Keratinocyte (primary cell): ENCODE results near the gene ADGRG4. TPM values are rescaled to one million over a fixed set of nuclear protein-coding genes. Genes with fewer than 3 reads are reported as not detected.

Source experiments
- DNase-seq: peaks from one replicate; pipeline ENCODE4 v3.0.0-alpha.2; 2011; ENCODE audit warnings: low read depth, missing footprints, low spot score
- FAIRE-seq: peaks from 2 replicates; lab custom pipeline; 2011; peaks lifted over from hg19 to GRCh38; lab: Jason Lieb, UNC
- H2AFZ ChIP-seq: 2 replicates; pipeline ENCODE4 v1.6.0; 2012; ENCODE audit warnings: low read length, control low read depth, inconsistent platforms; ENCODE audit not compliant: control insufficient read depth
- H3K27ac ChIP-seq: 2 replicates; pipeline ENCODE4 v1.5.1; 2011; ENCODE audit warnings: low read length; ENCODE audit not compliant: control insufficient read depth, insufficient read depth
- H3K27me3 ChIP-seq: 3 replicates; pipeline ENCODE4 v1.6.0; 2011; ENCODE audit warnings: low read length; ENCODE audit not compliant: control insufficient read depth, insufficient read depth; ENCODE audit errors: extremely low read depth
- H3K36me3 ChIP-seq, 2 experiments: 2 replicates in 1 of 2; 3 replicates in 1 of 2; pipeline ENCODE4 v1.5.1; 2011; ENCODE audit warnings: low read length in 2 of 2, mild to moderate bottlenecking in 1 of 2; ENCODE audit not compliant: control insufficient read depth in 2 of 2, insufficient read depth in 2 of 2; ENCODE audit errors: extremely low read depth in 1 of 2
- H3K4me1 ChIP-seq: 3 replicates; pipeline ENCODE4 v1.5.1; 2011; ENCODE audit warnings: low read length; ENCODE audit not compliant: control insufficient read depth, insufficient read depth; ENCODE audit errors: extremely low read depth
- H3K4me2 ChIP-seq: 3 replicates; pipeline ENCODE4 v1.6.0; 2011; ENCODE audit warnings: low read depth, low read length; ENCODE audit not compliant: control insufficient read depth, insufficient read depth; ENCODE audit errors: extremely low read depth
- H3K4me3 ChIP-seq, 3 experiments: fragments of 200-600 bp in 1 of 3; sonication (generic) in 1 of 3; 2 replicates in 2 of 3; 3 replicates in 1 of 3; pipeline ENCODE4 v1.5.1; 2011 to 2016; ENCODE audit warnings: low read length in 3 of 3, mild to moderate bottlenecking in 3 of 3, control low read depth in 2 of 3, inconsistent platforms in 1 of 3, low read depth in 1 of 3, mixed read lengths in 1 of 3, mixed run types in 1 of 3, moderate library complexity in 1 of 3; ENCODE audit not compliant: control insufficient read depth in 2 of 3, insufficient read depth in 2 of 3; ENCODE audit errors: extremely low read depth in 1 of 3
- H3K79me2 ChIP-seq: 2 replicates; pipeline ENCODE4 v1.6.0; 2012; ENCODE audit warnings: low read length; ENCODE audit not compliant: control insufficient read depth, insufficient read depth
- H3K9ac ChIP-seq: 3 replicates; pipeline ENCODE4 v1.6.0; 2011; ENCODE audit warnings: low read length; ENCODE audit not compliant: control insufficient read depth, insufficient read depth; ENCODE audit errors: extremely low read depth
- H3K9me1 ChIP-seq: 3 replicates; pipeline ENCODE4 v1.6.0; 2011; ENCODE audit warnings: low read length; ENCODE audit not compliant: control insufficient read depth, insufficient read depth; ENCODE audit errors: extremely low read depth
- H3K9me3 ChIP-seq: 2 replicates; pipeline ENCODE4 v1.5.1; 2012; ENCODE audit warnings: low read depth, low read length; ENCODE audit not compliant: control insufficient read depth
- H4K20me1 ChIP-seq: 3 replicates; pipeline ENCODE4 v1.6.0; 2011; ENCODE audit warnings: low read length; ENCODE audit not compliant: control insufficient read depth, insufficient read depth; ENCODE audit errors: extremely low read depth
- CTCF ChIP-seq, 3 experiments: IDR thresholded peaks in 1 of 3; conservative IDR thresholded peaks in 1 of 3; optimal IDR thresholded peaks in 1 of 3; 2 replicates in 2 of 3; 3 replicates in 1 of 3; pipeline versions ENCODE3 to v1.5.1; 2011; ENCODE audit warnings: low read length in 3 of 3, mild to moderate bottlenecking in 3 of 3, moderate library complexity in 2 of 3, control low read depth in 1 of 3, inconsistent platforms in 1 of 3; ENCODE audit not compliant: insufficient read depth in 2 of 3; ENCODE audit errors: extremely low read depth in 1 of 3
- EZH2 ChIP-seq: IDR thresholded peaks from one replicate; pipeline ENCODE4 v1.6.1; 2012; ENCODE audit warnings: inconsistent platforms, mild to moderate bottlenecking, low read length, moderate library complexity
- dilution Hi-C: fragments of 300-500 bp; cut with MboI; formaldehyde crosslinking; loops from one replicate; pipeline ENCODE4 v1.7.0; 2020; ENCODE audit warnings: low sequenced_read_pairs; ENCODE audit not compliant: extremely low pct_ligation_motif_present
- polyA plus RNA-seq, 5 experiments: library from polyadenylated mRNA; depleted of rRNA in 3 of 5; stranded (reverse) in 3 of 5; stranded (forward) in 1 of 5; unstranded in 1 of 5; fragments of >200 nt; gene quantifications; 1 replicate in 1 of 5; 2 replicates in 3 of 5; 3 replicates in 1 of 5; pipeline versions ENCODE4 v1.2.1 to v1.2.3, GENCODE V29; 2011 to 2012; ENCODE audit warnings: missing spikeins in 2 of 5, low read depth in 1 of 5, low replicate concordance in 1 of 5

ADGRG4 gene
- polyA plus RNA-seq, 1 donor (not counting 4 experiments of a cell fraction or from before 2014, with no cell fraction given), result not detected

DNA sequence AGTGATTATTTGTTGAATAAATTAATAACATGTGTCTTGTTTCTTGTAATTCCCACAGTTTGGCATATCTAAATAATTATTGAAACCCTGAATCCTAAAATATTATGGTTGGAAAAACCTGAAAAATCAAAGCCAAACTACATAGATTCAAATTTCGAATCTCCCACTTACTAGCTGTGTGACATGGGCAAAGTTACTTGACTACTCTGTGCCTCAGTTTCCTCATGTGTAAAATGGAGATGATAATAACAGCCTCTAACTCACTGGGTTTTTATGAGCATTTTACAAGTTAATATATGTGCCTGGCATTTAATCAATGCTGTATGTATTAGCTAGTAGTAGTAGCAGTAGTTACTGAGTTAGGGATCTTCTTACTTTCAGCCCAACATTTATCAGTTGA, 152.4 kb downstream of the ADGRG4 start:
- no peak for FAIRE-seq
- H3K4me3 ChIP-seq, result no peak overlapping the region
- H3K9ac ChIP-seq, result no peak overlapping the region
- H3K9me3 ChIP-seq, result no peaks in the 10 kb centered on the region
- dilution Hi-C loops, result no loop called here
- no peak for DNase-seq
- no peak overlapping the region for H3K27ac ChIP-seq
- TF ChIP-seq EZH2 (no peak), CTCF (optimal IDR thresholded peaks at IDR 0.05 in 1 of 3, IDR thresholded peaks at IDR 0.05 in 1 of 3, conservative IDR thresholded peaks at IDR 0.05 in 1 of 3; ENCODE audit: extremely low read depth in 1 of 3, insufficient read depth in 2 of 3, low read length in 3 of 3) (no peak)
- no peaks in the 10 kb centered on the region for H3K9me1 ChIP-seq
- no peaks in the 10 kb centered on the region for H3K36me3 ChIP-seq
- no peaks in the 10 kb centered on the region for H3K27me3 ChIP-seq
- H2AFZ ChIP-seq, result no peak overlapping the region
- no peaks in the 10 kb centered on the region for H3K4me1 ChIP-seq
- H3K79me2 ChIP-seq, result no peaks in the 10 kb centered on the region
- no peaks in the 10 kb centered on the region for H4K20me1 ChIP-seq
- no peak overlapping the region for H3K4me2 ChIP-seq

DNA sequence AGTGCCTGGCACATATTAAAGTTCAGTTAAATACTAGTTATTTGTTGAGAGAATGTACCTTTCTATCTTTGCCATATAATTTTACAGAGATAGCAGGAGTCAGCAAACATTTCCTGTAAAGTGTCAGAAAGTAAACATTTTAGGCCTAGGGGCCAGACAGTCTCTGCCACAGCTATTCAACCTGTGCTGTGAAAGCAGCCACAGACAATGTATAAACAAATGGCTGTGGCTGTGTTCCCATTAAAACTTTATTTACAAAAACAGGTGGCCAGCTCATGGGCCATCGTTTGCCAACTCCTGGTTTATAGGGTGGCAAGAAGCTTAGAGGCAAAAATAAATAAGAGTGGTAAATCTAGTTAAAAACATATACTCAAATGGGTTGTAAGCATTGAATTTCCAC, 153.0 kb downstream of the ADGRG4 start:
- H3K27ac ChIP-seq, result no peak overlapping the region
- H4K20me1 ChIP-seq, result no peaks in the 10 kb centered on the region
- H3K4me3 ChIP-seq, result no peak overlapping the region
- no peak overlapping the region for H3K9ac ChIP-seq
- H3K36me3 ChIP-seq, result no peaks in the 10 kb centered on the region
- dilution Hi-C loops, result no loop called here
- H3K4me2 ChIP-seq, result no peak overlapping the region
- no peak overlapping the region for H2AFZ ChIP-seq
- no peaks in the 10 kb centered on the region for H3K79me2 ChIP-seq
- TF ChIP-seq CTCF (optimal IDR thresholded peaks at IDR 0.05 in 1 of 3, IDR thresholded peaks at IDR 0.05 in 1 of 3, conservative IDR thresholded peaks at IDR 0.05 in 1 of 3; ENCODE audit: extremely low read depth in 1 of 3, insufficient read depth in 2 of 3, low read length in 3 of 3) (no peak), EZH2 (no peak)
- H3K9me3 ChIP-seq, result no peaks in the 10 kb centered on the region
- no peak for DNase-seq
- H3K4me1 ChIP-seq, result no peaks in the 10 kb centered on the region
- no peaks in the 10 kb centered on the region for H3K27me3 ChIP-seq
- H3K9me1 ChIP-seq, result no peaks in the 10 kb centered on the region
- FAIRE-seq, result no peak
